Measurements from ENCODE around the gene SEC24C. TPM values are rescaled to one million over a fixed set of nuclear protein-coding genes. Genes with fewer than 3 reads are reported as not detected.

Gene SEC24C
- total and polyA plus RNA-seq, 2 donors, result 31.4 to 40.2 TPM

- DNase-seq (ENCODE audit: low read depth in 6 of 9, low spot score in 9 of 9), result no peak
- H3K27me3 ChIP-seq (ENCODE audit: control insufficient read depth in 2 of 2, insufficient read depth in 1 of 2, low read length in 1 of 2), result no peaks in the 10 kb centered on the region
- H3K4me1 ChIP-seq (ENCODE audit: control insufficient read depth in 2 of 2, insufficient read depth in 2 of 2, low read length in 2 of 2), result peaks cover 13 to 18% of the 10 kb centered on the region in 2 donors
- WGBS, result 99% methylated on average over 5 of the region's 5 CpGs
- peaks cover 9 to 22% of the 10 kb centered on the region in 2 donors for H3K36me3 ChIP-seq (ENCODE audit: control insufficient read depth in 2 of 2, insufficient read depth in 2 of 2, low read length in 1 of 2)
- no peak overlapping the region for H3K4me3 ChIP-seq (ENCODE audit: low read length in 2 of 2)
- H3K9me3 ChIP-seq (ENCODE audit: control insufficient read depth in 2 of 2, insufficient read depth in 1 of 2, low read length in 1 of 2), result no peaks in the 10 kb centered on the region
- H3K27ac ChIP-seq (ENCODE audit: low read depth in 1 of 2, low read length in 1 of 2), result no peak overlapping the region
These were observed 1.8 kb upstream of the SEC24C start for GRCh38 chr10:73742454-73742734.

- peak overlapping the region; percentile 88 to 91 for H3K27ac ChIP-seq (ENCODE audit: low read depth in 1 of 2, low read length in 1 of 2)
- H3K4me1 ChIP-seq (ENCODE audit: control insufficient read depth in 2 of 2, insufficient read depth in 2 of 2, low read length in 2 of 2), result peaks cover 13 to 18% of the 10 kb centered on the region in 2 donors
- H3K4me3 ChIP-seq (ENCODE audit: low read length in 2 of 2), result peak overlapping the region; percentile 86 to 96
- no peak for DNase-seq (ENCODE audit: low read depth in 6 of 9, low spot score in 9 of 9)
- H3K36me3 ChIP-seq (ENCODE audit: control insufficient read depth in 2 of 2, insufficient read depth in 2 of 2, low read length in 1 of 2), result peaks cover 16 to 26% of the 10 kb centered on the region in 2 donors
- H3K27me3 ChIP-seq (ENCODE audit: control insufficient read depth in 2 of 2, insufficient read depth in 1 of 2, low read length in 1 of 2), result no peaks in the 10 kb centered on the region
- no peaks in the 10 kb centered on the region for H3K9me3 ChIP-seq (ENCODE audit: control insufficient read depth in 2 of 2, insufficient read depth in 1 of 2, low read length in 1 of 2)
- 56% methylated on average over 6 of the region's 6 CpGs for WGBS
These were observed 756 bp upstream of the SEC24C start for GRCh38 chr10:73743327-73743904.

- peak in 1 of 9 donors; percentile 33 for DNase-seq (ENCODE audit: low read depth in 6 of 9, low spot score in 9 of 9)
- Histone ChIP-seq H3K4me1 (ENCODE audit: control insufficient read depth in 2 of 2, insufficient read depth in 2 of 2, low read length in 2 of 2) (peaks cover 13 to 18% of the 10 kb centered on the region in 2 donors), H3K27me3 (ENCODE audit: control insufficient read depth in 2 of 2, insufficient read depth in 1 of 2, low read length in 1 of 2) (no peaks in the 10 kb centered on the region), H3K9me3 (ENCODE audit: control insufficient read depth in 2 of 2, insufficient read depth in 1 of 2, low read length in 1 of 2) (no peaks in the 10 kb centered on the region), H3K36me3 (ENCODE audit: control insufficient read depth in 2 of 2, insufficient read depth in 2 of 2, low read length in 1 of 2) (peaks cover 27 to 32% of the 10 kb centered on the region in 2 donors), H3K4me3 (ENCODE audit: low read length in 2 of 2) (peak overlapping the region; percentile 86 to 96), H3K27ac (ENCODE audit: low read depth in 1 of 2, low read length in 1 of 2) (peak overlapping the region; percentile 88 to 91)
- WGBS, result under 1% methylated on average over 10 of the region's 10 CpGs
These were observed 448 bp downstream of the SEC24C start for GRCh38 chr10:73744664-73744975.

GRCh38 chr10:73746721-73747120 lies 2.5 kb downstream of the SEC24C start:
- no peak for DNase-seq (ENCODE audit: low read depth in 6 of 9, low spot score in 9 of 9)

GRCh38 chr10:73750819-73751218 lies 6.6 kb downstream of the SEC24C start:
- H3K9me3 ChIP-seq (ENCODE audit: control insufficient read depth in 2 of 2, insufficient read depth in 1 of 2, low read length in 1 of 2), result no peaks in the 10 kb centered on the region
- WGBS, result 98% methylated on average over 1 of the region's 1 CpG
- H3K4me3 ChIP-seq (ENCODE audit: low read length in 2 of 2), result no peak overlapping the region
- peaks cover 54 to 73% of the 10 kb centered on the region in 2 donors for H3K36me3 ChIP-seq (ENCODE audit: control insufficient read depth in 2 of 2, insufficient read depth in 2 of 2, low read length in 1 of 2)
- DNase-seq (ENCODE audit: low read depth in 6 of 9, low spot score in 9 of 9), result no peak
- no peaks in the 10 kb centered on the region for H3K4me1 ChIP-seq (ENCODE audit: control insufficient read depth in 2 of 2, insufficient read depth in 2 of 2, low read length in 2 of 2)
- H3K27me3 ChIP-seq (ENCODE audit: control insufficient read depth in 2 of 2, insufficient read depth in 1 of 2, low read length in 1 of 2), result no peaks in the 10 kb centered on the region
- H3K27ac ChIP-seq (ENCODE audit: low read depth in 1 of 2, low read length in 1 of 2), result no peak overlapping the region

More at GRCh38 chr10:73746721-73747120, 2.5 kb downstream of the SEC24C start:
- peaks cover 13 to 18% of the 10 kb centered on the region in 2 donors for H3K4me1 ChIP-seq (ENCODE audit: control insufficient read depth in 2 of 2, insufficient read depth in 2 of 2, low read length in 2 of 2)
- no peak overlapping the region for H3K4me3 ChIP-seq (ENCODE audit: low read length in 2 of 2)
- no peaks in the 10 kb centered on the region for H3K27me3 ChIP-seq (ENCODE audit: control insufficient read depth in 2 of 2, insufficient read depth in 1 of 2, low read length in 1 of 2)
- H3K9me3 ChIP-seq (ENCODE audit: control insufficient read depth in 2 of 2, insufficient read depth in 1 of 2, low read length in 1 of 2), result no peaks in the 10 kb centered on the region
- WGBS, result over 99% methylated on average over 2 of the region's 2 CpGs
- peaks cover 35 to 45% of the 10 kb centered on the region in 2 donors for H3K36me3 ChIP-seq (ENCODE audit: control insufficient read depth in 2 of 2, insufficient read depth in 2 of 2, low read length in 1 of 2)
- no peak overlapping the region for H3K27ac ChIP-seq (ENCODE audit: low read depth in 1 of 2, low read length in 1 of 2)

GRCh38 chr10:73756183-73756582 lies 12.0 kb downstream of the SEC24C start:
- Histone ChIP-seq H3K36me3 (ENCODE audit: control insufficient read depth in 2 of 2, insufficient read depth in 2 of 2, low read length in 1 of 2) (peaks cover 43 to 62% of the 10 kb centered on the region in 2 donors), H3K27ac (ENCODE audit: low read depth in 1 of 2, low read length in 1 of 2) (no peak overlapping the region), H3K27me3 (ENCODE audit: control insufficient read depth in 2 of 2, insufficient read depth in 1 of 2, low read length in 1 of 2) (no peaks in the 10 kb centered on the region), H3K4me1 (ENCODE audit: control insufficient read depth in 2 of 2, insufficient read depth in 2 of 2, low read length in 2 of 2) (peaks cover 15 to 17% of the 10 kb centered on the region in 2 donors), H3K9me3 (ENCODE audit: control insufficient read depth in 2 of 2, insufficient read depth in 1 of 2, low read length in 1 of 2) (no peaks in the 10 kb centered on the region), H3K4me3 (ENCODE audit: low read length in 2 of 2) (no peak overlapping the region)
- no peak for DNase-seq (ENCODE audit: low read depth in 6 of 9, low spot score in 9 of 9)
- 97% methylated on average over 1 of the region's 1 CpG for WGBS

GRCh38 chr10:73758704-73759511 lies 14.7 kb downstream of the SEC24C start:
- Histone ChIP-seq H3K27ac (ENCODE audit: low read depth in 1 of 2, low read length in 1 of 2) (peak overlapping the region; percentile 40 to 71), H3K4me3 (ENCODE audit: low read length in 2 of 2) (no peak overlapping the region), H3K4me1 (ENCODE audit: control insufficient read depth in 2 of 2, insufficient read depth in 2 of 2, low read length in 2 of 2) (peaks cover 15 to 17% of the 10 kb centered on the region in 2 donors), H3K27me3 (ENCODE audit: control insufficient read depth in 2 of 2, insufficient read depth in 1 of 2, low read length in 1 of 2) (no peaks in the 10 kb centered on the region), H3K9me3 (ENCODE audit: control insufficient read depth in 2 of 2, insufficient read depth in 1 of 2, low read length in 1 of 2) (no peaks in the 10 kb centered on the region), H3K36me3 (ENCODE audit: control insufficient read depth in 2 of 2, insufficient read depth in 2 of 2, low read length in 1 of 2) (peaks cover 47 to 64% of the 10 kb centered on the region in 2 donors)
- no peak for DNase-seq (ENCODE audit: low read depth in 6 of 9, low spot score in 9 of 9)
- WGBS, result 96% methylated on average over 9 of the region's 9 CpGs

GRCh38 chr10:73759512-73760115 lies 15.4 kb downstream of the SEC24C start:
- peaks cover 51 to 65% of the 10 kb centered on the region in 2 donors for H3K36me3 ChIP-seq (ENCODE audit: control insufficient read depth in 2 of 2, insufficient read depth in 2 of 2, low read length in 1 of 2)
- no peak overlapping the region for H3K4me3 ChIP-seq (ENCODE audit: low read length in 2 of 2)
- peaks cover 15 to 17% of the 10 kb centered on the region in 2 donors for H3K4me1 ChIP-seq (ENCODE audit: control insufficient read depth in 2 of 2, insufficient read depth in 2 of 2, low read length in 2 of 2)
- DNase-seq (ENCODE audit: low read depth in 6 of 9, low spot score in 9 of 9), result peak in 5 of 9 donors; percentile 57 to 79 (median 58)
- H3K9me3 ChIP-seq (ENCODE audit: control insufficient read depth in 2 of 2, insufficient read depth in 1 of 2, low read length in 1 of 2), result no peaks in the 10 kb centered on the region
- whole genome bisulfite sequencing, result 46% methylated on average over 5 of the region's 5 CpGs
- H3K27ac ChIP-seq (ENCODE audit: low read depth in 1 of 2, low read length in 1 of 2), result peak overlapping the region; percentile 25 to 71
- no peaks in the 10 kb centered on the region for H3K27me3 ChIP-seq (ENCODE audit: control insufficient read depth in 2 of 2, insufficient read depth in 1 of 2, low read length in 1 of 2)

GRCh38 chr10:73761781-73762180 lies 17.6 kb downstream of the SEC24C start:
- H3K27ac ChIP-seq (ENCODE audit: low read depth in 1 of 2, low read length in 1 of 2), result no peak overlapping the region
- 100% methylated on average over 1 of the region's 1 CpG for WGBS
- no peak overlapping the region for H3K4me3 ChIP-seq (ENCODE audit: low read length in 2 of 2)
- no peaks in the 10 kb centered on the region for H3K9me3 ChIP-seq (ENCODE audit: control insufficient read depth in 2 of 2, insufficient read depth in 1 of 2, low read length in 1 of 2)
- no peak for DNase-seq (ENCODE audit: low read depth in 6 of 9, low spot score in 9 of 9)
- peaks cover 69 to 81% of the 10 kb centered on the region in 2 donors for H3K36me3 ChIP-seq (ENCODE audit: control insufficient read depth in 2 of 2, insufficient read depth in 2 of 2, low read length in 1 of 2)
- H3K27me3 ChIP-seq (ENCODE audit: control insufficient read depth in 2 of 2, insufficient read depth in 1 of 2, low read length in 1 of 2), result no peaks in the 10 kb centered on the region
- peaks cover 15 to 17% of the 10 kb centered on the region in 2 donors for H3K4me1 ChIP-seq (ENCODE audit: control insufficient read depth in 2 of 2, insufficient read depth in 2 of 2, low read length in 2 of 2)
